LNCAP (cell line): ENCODE measurements around the gene WRNIP1.

ENCODE experiments used
- TF ChIP-seq, protein P1 (sequence below): fragments of 450-650 bp; IDR thresholded peaks from 2 replicates; pipeline ENCODE4 v1.5.1; 2017; ENCODE audit warnings: mild to moderate bottlenecking

WRNIP1 gene

DNA sequence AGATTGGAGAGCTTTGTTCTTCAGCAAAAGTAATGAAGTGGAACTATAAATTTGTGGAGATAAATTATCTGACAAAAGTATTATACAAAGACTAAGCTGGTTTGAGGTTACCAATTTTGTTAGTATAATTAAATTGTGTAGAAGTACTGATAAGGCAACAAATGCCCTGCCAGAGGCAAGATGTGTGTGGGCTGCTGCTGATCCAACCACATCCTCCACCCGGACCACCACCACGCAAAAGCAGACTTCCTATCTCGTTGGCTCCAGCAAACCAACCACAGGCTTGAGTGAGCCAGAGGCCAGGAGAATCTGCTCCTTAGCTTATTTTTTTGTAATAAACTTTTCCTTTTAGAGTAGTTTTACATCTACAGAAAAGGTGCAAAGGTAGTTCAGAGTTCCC, 13.3 kb upstream of the WRNIP1 start:
- TF ChIP-seq, protein P1, sequence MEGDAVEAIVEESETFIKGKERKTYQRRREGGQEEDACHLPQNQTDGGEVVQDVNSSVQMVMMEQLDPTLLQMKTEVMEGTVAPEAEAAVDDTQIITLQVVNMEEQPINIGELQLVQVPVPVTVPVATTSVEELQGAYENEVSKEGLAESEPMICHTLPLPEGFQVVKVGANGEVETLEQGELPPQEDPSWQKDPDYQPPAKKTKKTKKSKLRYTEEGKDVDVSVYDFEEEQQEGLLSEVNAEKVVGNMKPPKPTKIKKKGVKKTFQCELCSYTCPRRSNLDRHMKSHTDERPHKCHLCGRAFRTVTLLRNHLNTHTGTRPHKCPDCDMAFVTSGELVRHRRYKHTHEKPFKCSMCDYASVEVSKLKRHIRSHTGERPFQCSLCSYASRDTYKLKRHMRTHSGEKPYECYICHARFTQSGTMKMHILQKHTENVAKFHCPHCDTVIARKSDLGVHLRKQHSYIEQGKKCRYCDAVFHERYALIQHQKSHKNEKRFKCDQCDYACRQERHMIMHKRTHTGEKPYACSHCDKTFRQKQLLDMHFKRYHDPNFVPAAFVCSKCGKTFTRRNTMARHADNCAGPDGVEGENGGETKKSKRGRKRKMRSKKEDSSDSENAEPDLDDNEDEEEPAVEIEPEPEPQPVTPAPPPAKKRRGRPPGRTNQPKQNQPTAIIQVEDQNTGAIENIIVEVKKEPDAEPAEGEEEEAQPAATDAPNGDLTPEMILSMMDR, result no peak

DNA sequence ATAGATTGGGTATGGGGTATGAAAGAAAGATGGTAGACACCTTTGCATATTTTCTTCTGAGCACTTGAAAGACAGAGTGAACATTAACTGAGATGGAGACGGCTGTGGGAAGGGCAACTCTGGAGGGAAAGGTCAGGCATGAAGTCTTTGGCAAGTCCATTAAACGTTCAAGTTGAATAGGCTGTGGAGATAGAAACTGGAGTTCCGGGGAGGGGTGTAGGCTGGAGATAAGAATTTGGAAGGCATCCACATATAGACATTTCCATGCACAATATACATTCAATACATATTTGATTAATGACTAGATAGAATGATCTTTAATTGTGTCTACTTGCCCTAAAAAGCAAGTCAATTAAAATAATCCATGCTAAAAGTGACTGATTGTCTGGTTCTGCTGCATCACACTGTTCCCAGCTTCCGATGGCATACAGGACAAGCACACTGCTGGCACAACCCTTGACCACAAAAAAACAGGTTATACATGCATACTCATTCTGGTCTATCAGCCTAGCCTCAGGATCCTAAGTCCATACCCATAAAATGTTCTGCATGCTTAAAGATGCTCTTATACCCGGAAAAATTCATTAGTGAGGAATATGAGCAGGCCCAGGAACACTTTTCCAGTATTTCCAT, 12.6 kb upstream of the WRNIP1 start:
- TF ChIP-seq, protein P1, result no peak

DNA sequence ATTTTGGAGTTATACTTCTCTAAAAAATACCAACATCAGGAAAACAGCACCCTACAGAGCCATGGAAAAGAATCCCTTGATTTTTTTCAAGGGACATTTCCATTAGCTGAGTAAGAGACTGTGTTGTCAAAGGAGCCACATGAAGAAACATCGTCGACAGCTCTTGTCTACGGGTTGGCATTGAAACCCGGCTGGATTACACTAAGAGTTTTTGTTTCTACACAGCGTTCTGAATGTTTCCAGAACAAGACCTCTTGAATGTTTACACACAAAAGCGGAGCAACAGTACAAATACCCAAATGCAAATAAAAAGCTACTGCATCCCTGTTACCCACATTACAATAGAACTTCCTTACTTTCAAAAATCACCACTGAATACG, 12.1 kb upstream of the WRNIP1 start:
- TF ChIP-seq, protein P1, result no peak

DNA sequence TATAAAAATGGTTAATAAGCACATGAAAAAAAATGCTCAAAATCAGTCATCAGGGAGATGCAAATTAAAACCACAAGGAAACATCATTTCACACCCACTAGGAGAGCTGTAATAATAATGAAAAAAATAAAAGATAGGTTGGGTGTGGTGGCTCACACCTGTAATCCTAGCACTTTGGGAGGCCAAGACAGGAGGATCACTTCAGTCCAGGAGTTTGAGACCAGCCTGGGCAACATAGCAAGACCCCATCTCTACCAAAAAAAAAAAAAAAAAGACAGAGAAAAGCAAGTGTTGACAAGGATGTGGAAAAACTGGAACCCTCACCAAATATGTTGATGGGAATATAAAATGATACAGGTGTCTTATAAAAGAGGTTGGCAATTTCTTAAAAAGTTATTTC, 11.4 kb upstream of the WRNIP1 start:
- TF ChIP-seq, protein P1, result no peak

DNA sequence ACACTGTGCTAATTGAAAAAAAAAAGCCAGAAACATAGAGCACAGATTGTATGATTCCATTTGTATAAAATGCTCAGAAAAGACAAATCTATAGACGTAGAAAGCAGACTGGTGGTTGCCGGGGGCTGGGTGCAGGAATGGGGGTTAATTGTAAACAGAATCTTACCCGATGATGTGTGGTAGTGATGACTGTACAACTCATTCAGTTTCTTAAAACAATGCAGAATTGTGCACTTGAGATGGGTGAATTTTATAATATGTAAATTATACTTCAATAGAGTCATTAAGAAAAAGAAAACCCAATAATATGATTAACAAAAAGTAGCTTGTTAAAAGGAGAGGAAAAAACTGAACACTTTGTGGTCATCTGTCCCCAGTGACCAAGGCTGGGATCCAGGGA, 10.8 kb upstream of the WRNIP1 start:
- TF ChIP-seq, protein P1, result no peak

DNA sequence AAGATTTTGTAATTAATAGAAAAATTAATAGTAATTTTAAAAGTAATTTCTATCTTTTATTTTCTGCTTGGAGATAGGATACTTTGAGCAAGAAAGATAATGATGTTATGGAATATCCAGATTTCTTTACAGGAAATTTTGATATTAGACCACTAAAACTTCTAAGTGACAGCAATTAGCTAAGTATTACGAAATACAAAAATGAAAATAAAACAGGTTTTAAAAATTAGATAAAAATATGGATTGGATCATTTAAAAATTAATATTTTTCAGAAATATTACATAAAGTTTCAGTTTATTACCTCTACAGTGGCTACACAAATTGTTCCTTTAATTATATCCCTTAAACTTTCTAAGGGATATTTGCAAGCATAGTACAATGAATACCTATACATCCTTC, 10.3 kb upstream of the WRNIP1 start:
- TF ChIP-seq, protein P1, result no peak

DNA sequence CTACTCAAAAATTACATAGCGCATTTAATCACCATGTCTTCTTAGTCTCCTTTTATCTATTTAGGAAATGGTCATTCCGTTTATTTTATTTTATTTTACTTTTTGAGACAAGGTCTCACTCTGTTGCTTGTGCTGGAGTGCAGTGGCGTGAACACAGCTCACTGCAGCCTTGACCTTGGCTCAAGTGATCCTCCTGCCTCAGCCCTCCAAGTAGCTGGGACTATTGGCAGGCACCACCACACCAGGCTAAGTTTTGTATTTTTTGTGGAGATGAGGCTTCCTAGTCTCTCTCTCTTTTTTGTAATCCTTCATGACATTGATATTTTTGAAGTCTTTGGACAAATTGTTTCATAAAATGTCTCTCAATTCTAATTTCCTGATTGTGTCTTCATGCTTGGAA, 9.7 kb upstream of the WRNIP1 start:
- TF ChIP-seq, protein P1, result no peak

DNA sequence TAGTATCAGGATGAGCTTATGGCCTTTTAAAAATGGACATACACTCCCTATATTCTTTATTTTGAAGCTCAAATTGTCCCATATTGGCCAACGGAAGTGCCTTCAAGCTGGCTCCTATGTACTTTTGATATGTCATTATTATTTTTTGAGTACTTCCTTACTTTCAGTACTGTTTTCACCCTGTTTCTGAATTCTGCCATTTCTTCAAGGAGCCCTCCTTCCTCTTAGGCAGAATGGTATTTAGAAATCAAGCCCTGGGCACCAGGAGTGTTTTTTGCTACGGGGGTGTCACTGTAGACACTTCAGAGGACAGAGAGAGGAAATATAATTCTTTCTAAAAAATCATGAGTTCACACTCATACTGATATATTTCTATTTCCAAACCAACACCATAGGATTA, 9.0 kb upstream of the WRNIP1 start:
- TF ChIP-seq, protein P1, result no peak
